ENCODE data around the gene DNMT3A.

DNA sequence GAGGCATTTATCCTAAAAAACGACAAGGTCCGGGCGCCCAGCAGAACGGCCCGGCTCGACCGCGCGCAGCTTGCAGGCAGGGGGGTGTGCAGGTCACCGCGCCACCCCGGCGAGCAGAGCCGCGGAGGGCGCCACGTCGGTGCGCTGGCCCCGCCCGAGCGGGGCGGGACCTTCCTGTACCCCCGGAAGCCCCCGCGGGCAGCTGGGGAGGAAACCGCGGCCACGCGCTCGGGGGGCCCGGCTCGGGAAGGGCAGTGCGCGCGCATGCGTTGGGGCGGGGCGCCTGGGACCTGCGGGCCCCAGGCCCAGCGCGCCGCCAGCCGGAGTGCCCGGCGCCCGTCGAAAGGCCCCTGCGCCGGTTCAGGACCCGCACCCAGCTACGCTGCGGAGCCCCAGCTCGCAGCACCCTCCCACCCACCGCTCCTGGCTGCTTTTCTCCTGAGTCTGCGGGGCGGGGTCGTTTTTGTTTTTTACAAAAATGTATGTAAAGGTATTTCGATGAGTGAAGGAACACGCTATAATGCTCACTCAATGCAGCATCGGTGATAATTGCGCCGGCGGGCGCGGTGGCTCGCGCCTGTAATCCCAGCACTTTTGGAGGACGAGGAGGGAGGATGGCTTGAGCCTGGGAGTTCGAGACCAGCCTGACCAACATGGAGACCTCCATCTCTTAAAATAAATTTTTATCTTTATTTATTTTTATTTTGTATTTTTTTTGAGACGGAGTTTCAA, 125.6 kb downstream of the DNMT3A start:
- TF ChIP-seq, protein P1, sequence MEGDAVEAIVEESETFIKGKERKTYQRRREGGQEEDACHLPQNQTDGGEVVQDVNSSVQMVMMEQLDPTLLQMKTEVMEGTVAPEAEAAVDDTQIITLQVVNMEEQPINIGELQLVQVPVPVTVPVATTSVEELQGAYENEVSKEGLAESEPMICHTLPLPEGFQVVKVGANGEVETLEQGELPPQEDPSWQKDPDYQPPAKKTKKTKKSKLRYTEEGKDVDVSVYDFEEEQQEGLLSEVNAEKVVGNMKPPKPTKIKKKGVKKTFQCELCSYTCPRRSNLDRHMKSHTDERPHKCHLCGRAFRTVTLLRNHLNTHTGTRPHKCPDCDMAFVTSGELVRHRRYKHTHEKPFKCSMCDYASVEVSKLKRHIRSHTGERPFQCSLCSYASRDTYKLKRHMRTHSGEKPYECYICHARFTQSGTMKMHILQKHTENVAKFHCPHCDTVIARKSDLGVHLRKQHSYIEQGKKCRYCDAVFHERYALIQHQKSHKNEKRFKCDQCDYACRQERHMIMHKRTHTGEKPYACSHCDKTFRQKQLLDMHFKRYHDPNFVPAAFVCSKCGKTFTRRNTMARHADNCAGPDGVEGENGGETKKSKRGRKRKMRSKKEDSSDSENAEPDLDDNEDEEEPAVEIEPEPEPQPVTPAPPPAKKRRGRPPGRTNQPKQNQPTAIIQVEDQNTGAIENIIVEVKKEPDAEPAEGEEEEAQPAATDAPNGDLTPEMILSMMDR (conservative IDR thresholded peaks at IDR 0.05): no peak
- no peak for TF ChIP-seq ZFX (IDR thresholded peaks at IDR 0.05)

All from C4-2B (cell line).